OCI-LY7 (cell line): ENCODE measurements around the gene VNN1.

Source experiments
- CTCF ChIP-seq: fragments of 200-600 bp; sonication (generic); conservative IDR thresholded peaks from 2 replicates; pipeline ENCODE4 v1.5.1; 2014; ENCODE audit warnings: mild to moderate bottlenecking, antibody characterized with exemption, low read length, moderate library complexity, mixed read lengths
- EZH2phosphoT487 ChIP-seq: fragments of 200-600 bp; sonication (generic); IDR thresholded peaks from 2 replicates; pipeline ENCODE4 v1.6.1; 2018; ENCODE audit warnings: low read depth, borderline replicate concordance, mild to moderate bottlenecking, mixed run types, antibody characterized with exemption, low read length, moderate library complexity, mixed read lengths

DNA sequence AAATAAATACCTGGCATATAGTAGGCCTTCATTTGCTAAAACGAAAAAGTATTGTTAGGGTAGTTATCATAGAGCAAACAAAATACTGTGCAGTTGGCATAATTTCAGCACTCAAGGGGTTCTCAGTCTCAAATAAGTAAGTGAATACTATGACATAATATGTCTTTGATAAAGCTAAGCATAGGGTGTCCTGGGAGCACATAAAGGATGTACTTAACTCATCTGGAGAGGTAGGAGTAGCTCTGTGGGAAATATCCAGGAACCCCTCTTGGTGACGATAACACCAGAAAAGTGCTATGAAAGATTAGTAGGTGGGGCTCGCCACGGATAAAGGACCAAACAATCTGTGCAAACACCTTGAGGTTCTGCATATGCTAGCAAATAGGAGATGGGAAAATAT, 23.2 kb downstream of the VNN1 start:
- TF ChIP-seq CTCF (no peak), EZH2phosphoT487 (no peak)
